ENCODE measurements around the gene COG2.

The COG2 gene

GRCh38 chr1:230679192-230679591, 36.9 kb downstream of the COG2 start:
- ATAC-seq (ENCODE audit: low read depth) = no peak
- H3K27ac ChIP-seq (ENCODE audit: poor library complexity, severe bottlenecking) = no peak overlapping the region
- H3K4me1 ChIP-seq (ENCODE audit: insufficient read depth, poor library complexity, severe bottlenecking) = peaks cover 29% of the 10 kb centered on the region
- H3K36me3 ChIP-seq (ENCODE audit: low read depth) = peaks cover 52% of the 10 kb centered on the region
- H3K9me3 ChIP-seq (ENCODE audit: severe bottlenecking) = no peaks in the 10 kb centered on the region
- TF ChIP-seq CTCF (IDR thresholded peaks at IDR 0.05; ENCODE audit: poor library complexity, severe bottlenecking) = no peak
- DNase-seq (ENCODE audit: low spot score) = no peak
- no peak overlapping the region for H3K4me3 ChIP-seq (ENCODE audit: severe bottlenecking)
- no peaks in the 10 kb centered on the region for H3K27me3 ChIP-seq (ENCODE audit: insufficient read depth, poor library complexity, severe bottlenecking)

GRCh38 chr1:230679825-230680224, 37.5 kb downstream of the COG2 start:
- Histone ChIP-seq H3K36me3 (ENCODE audit: low read depth) (peaks cover 52% of the 10 kb centered on the region), H3K4me3 (ENCODE audit: severe bottlenecking) (no peak overlapping the region), H3K27ac (ENCODE audit: poor library complexity, severe bottlenecking) (no peak overlapping the region), H3K4me1 (ENCODE audit: insufficient read depth, poor library complexity, severe bottlenecking) (peaks cover 32% of the 10 kb centered on the region), H3K9me3 (ENCODE audit: severe bottlenecking) (no peaks in the 10 kb centered on the region), H3K27me3 (ENCODE audit: insufficient read depth, poor library complexity, severe bottlenecking) (no peaks in the 10 kb centered on the region)
- no peak for ATAC-seq (ENCODE audit: low read depth)
- no peak for TF ChIP-seq CTCF (IDR thresholded peaks at IDR 0.05; ENCODE audit: poor library complexity, severe bottlenecking)
- no peak for DNase-seq (ENCODE audit: low spot score)

DNA sequence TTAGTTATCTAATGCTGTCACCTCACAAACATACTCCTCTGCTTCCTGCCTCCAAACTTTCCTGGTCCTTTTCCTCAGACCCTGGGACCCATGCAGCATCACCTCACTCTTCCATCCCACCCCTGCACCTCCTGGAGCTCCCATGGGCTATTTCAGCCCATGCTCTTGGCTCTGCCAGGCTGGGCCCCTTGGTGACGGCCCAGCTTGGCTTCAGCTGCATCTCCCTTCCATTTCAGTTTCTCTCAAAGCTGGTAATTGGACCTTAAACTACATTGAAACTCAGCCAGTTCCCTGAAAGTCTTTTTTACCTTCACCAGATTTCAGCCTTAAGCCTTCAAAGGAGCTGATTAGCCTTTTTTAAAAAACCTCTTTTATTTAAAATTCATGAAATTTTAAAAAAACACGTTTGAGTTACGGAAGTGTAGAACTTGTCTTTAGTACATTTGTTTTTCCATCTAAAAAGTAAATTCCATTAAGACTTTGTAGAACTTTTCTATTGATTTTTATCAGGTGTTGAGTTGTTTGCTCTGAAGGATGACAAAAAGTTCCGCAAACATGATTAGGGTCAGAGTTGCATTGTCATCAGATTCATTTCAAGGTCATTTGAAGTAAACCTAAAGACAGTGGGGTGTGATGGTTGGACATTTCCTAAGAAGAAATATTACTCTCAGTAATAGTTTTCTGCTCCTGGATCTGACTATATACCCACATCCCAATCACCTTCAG, 38.2 kb downstream of the COG2 start:
- H3K9me3 ChIP-seq (ENCODE audit: severe bottlenecking) = no peaks in the 10 kb centered on the region
- H3K36me3 ChIP-seq (ENCODE audit: low read depth) = peaks cover 53% of the 10 kb centered on the region
- H3K4me1 ChIP-seq (ENCODE audit: insufficient read depth, poor library complexity, severe bottlenecking) = peaks cover 32% of the 10 kb centered on the region
- no peak for ATAC-seq (ENCODE audit: low read depth)
- H3K27ac ChIP-seq (ENCODE audit: poor library complexity, severe bottlenecking) = no peak overlapping the region
- DNase-seq (ENCODE audit: low spot score) = no peak
- H3K27me3 ChIP-seq (ENCODE audit: insufficient read depth, poor library complexity, severe bottlenecking) = no peaks in the 10 kb centered on the region
- no peak for TF ChIP-seq CTCF (IDR thresholded peaks at IDR 0.05; ENCODE audit: poor library complexity, severe bottlenecking)
- no peak overlapping the region for H3K4me3 ChIP-seq (ENCODE audit: severe bottlenecking)

DNA sequence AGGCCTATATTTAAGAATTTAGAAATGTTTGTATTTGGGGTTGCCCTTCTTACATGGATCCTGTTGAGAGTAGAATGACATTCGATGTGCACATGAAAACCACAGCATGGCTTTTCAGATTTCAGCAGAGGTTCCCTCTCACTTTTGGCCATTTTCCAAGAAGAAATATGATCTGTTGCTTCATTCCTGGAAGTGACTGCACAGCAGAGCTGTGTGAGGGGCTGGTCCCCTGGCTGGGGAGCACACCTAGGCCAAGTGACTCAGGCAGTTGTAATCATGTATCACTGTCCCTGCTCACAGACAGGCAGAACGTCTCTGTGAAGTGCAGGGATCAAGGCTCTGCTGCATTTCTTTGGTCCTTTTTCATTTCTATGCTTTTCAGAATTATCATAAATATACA, 39.3 kb downstream of the COG2 start:
- Histone ChIP-seq H3K27me3 (ENCODE audit: insufficient read depth, poor library complexity, severe bottlenecking) (no peaks in the 10 kb centered on the region), H3K4me1 (ENCODE audit: insufficient read depth, poor library complexity, severe bottlenecking) (peaks cover 32% of the 10 kb centered on the region), H3K4me3 (ENCODE audit: severe bottlenecking) (no peak overlapping the region), H3K27ac (ENCODE audit: poor library complexity, severe bottlenecking) (peak overlapping the region; percentile 22), H3K9me3 (ENCODE audit: severe bottlenecking) (no peaks in the 10 kb centered on the region), H3K36me3 (ENCODE audit: low read depth) (peaks cover 54% of the 10 kb centered on the region)
- ATAC-seq (ENCODE audit: low read depth) (peak; percentile 91), DNase-seq (ENCODE audit: low spot score) (no peak)
- TF ChIP-seq CTCF (IDR thresholded peaks at IDR 0.05; ENCODE audit: poor library complexity, severe bottlenecking) = no peak

- Histone ChIP-seq H3K4me1 (ENCODE audit: insufficient read depth, poor library complexity, severe bottlenecking) (peaks cover 32% of the 10 kb centered on the region), H3K9me3 (ENCODE audit: severe bottlenecking) (no peaks in the 10 kb centered on the region), H3K27me3 (ENCODE audit: insufficient read depth, poor library complexity, severe bottlenecking) (no peaks in the 10 kb centered on the region), H3K36me3 (ENCODE audit: low read depth) (peaks cover 57% of the 10 kb centered on the region), H3K27ac (ENCODE audit: poor library complexity, severe bottlenecking) (peak overlapping the region; percentile 22), H3K4me3 (ENCODE audit: severe bottlenecking) (no peak overlapping the region)
- TF ChIP-seq CTCF (IDR thresholded peaks at IDR 0.05; ENCODE audit: poor library complexity, severe bottlenecking) = no peak
- DNase-seq (ENCODE audit: low spot score) = no peak
- no peak for ATAC-seq (ENCODE audit: low read depth)
Measured at GRCh38 chr1:230682274-230682673, 40.0 kb downstream of the COG2 start.
